Keratinocyte (primary cell): Measurements from ENCODE around the gene OTP. TPM values are rescaled to one million over a fixed set of nuclear protein-coding genes. Genes with fewer than 3 reads are reported as not detected.

Experiments used
- DNase-seq: peaks from one replicate; pipeline ENCODE4 v3.0.0-alpha.2; 2011; ENCODE audit warnings: low read depth, missing footprints, low spot score
- FAIRE-seq: peaks from 2 replicates; lab custom pipeline; 2011; peaks lifted over from hg19 to GRCh38; lab: Jason Lieb, UNC
- H2AFZ ChIP-seq: 2 replicates; pipeline ENCODE4 v1.6.0; 2012; ENCODE audit warnings: low read length, control low read depth, inconsistent platforms; ENCODE audit not compliant: control insufficient read depth
- H3K27ac ChIP-seq: 2 replicates; pipeline ENCODE4 v1.5.1; 2011; ENCODE audit warnings: low read length; ENCODE audit not compliant: control insufficient read depth, insufficient read depth
- H3K27me3 ChIP-seq: 3 replicates; pipeline ENCODE4 v1.6.0; 2011; ENCODE audit warnings: low read length; ENCODE audit not compliant: control insufficient read depth, insufficient read depth; ENCODE audit errors: extremely low read depth
- H3K36me3 ChIP-seq, 2 experiments: 2 replicates in 1 of 2; 3 replicates in 1 of 2; pipeline ENCODE4 v1.5.1; 2011; ENCODE audit warnings: low read length in 2 of 2, mild to moderate bottlenecking in 1 of 2; ENCODE audit not compliant: control insufficient read depth in 2 of 2, insufficient read depth in 2 of 2; ENCODE audit errors: extremely low read depth in 1 of 2
- H3K4me1 ChIP-seq: 3 replicates; pipeline ENCODE4 v1.5.1; 2011; ENCODE audit warnings: low read length; ENCODE audit not compliant: control insufficient read depth, insufficient read depth; ENCODE audit errors: extremely low read depth
- H3K4me2 ChIP-seq: 3 replicates; pipeline ENCODE4 v1.6.0; 2011; ENCODE audit warnings: low read depth, low read length; ENCODE audit not compliant: control insufficient read depth, insufficient read depth; ENCODE audit errors: extremely low read depth
- H3K4me3 ChIP-seq, 3 experiments: fragments of 200-600 bp in 1 of 3; sonication (generic) in 1 of 3; 2 replicates in 2 of 3; 3 replicates in 1 of 3; pipeline ENCODE4 v1.5.1; 2011 to 2016; ENCODE audit warnings: low read length in 3 of 3, mild to moderate bottlenecking in 3 of 3, control low read depth in 2 of 3, inconsistent platforms in 1 of 3, low read depth in 1 of 3, mixed read lengths in 1 of 3, mixed run types in 1 of 3, moderate library complexity in 1 of 3; ENCODE audit not compliant: control insufficient read depth in 2 of 3, insufficient read depth in 2 of 3; ENCODE audit errors: extremely low read depth in 1 of 3
- H3K79me2 ChIP-seq: 2 replicates; pipeline ENCODE4 v1.6.0; 2012; ENCODE audit warnings: low read length; ENCODE audit not compliant: control insufficient read depth, insufficient read depth
- H3K9ac ChIP-seq: 3 replicates; pipeline ENCODE4 v1.6.0; 2011; ENCODE audit warnings: low read length; ENCODE audit not compliant: control insufficient read depth, insufficient read depth; ENCODE audit errors: extremely low read depth
- H3K9me1 ChIP-seq: 3 replicates; pipeline ENCODE4 v1.6.0; 2011; ENCODE audit warnings: low read length; ENCODE audit not compliant: control insufficient read depth, insufficient read depth; ENCODE audit errors: extremely low read depth
- H3K9me3 ChIP-seq: 2 replicates; pipeline ENCODE4 v1.5.1; 2012; ENCODE audit warnings: low read depth, low read length; ENCODE audit not compliant: control insufficient read depth
- H4K20me1 ChIP-seq: 3 replicates; pipeline ENCODE4 v1.6.0; 2011; ENCODE audit warnings: low read length; ENCODE audit not compliant: control insufficient read depth, insufficient read depth; ENCODE audit errors: extremely low read depth
- EZH2 ChIP-seq: IDR thresholded peaks from one replicate; pipeline ENCODE4 v1.6.1; 2012; ENCODE audit warnings: inconsistent platforms, mild to moderate bottlenecking, low read length, moderate library complexity
- dilution Hi-C: fragments of 300-500 bp; cut with MboI; formaldehyde crosslinking; loops from one replicate; pipeline ENCODE4 v1.7.0; 2020; ENCODE audit warnings: low sequenced_read_pairs; ENCODE audit not compliant: extremely low pct_ligation_motif_present
- polyA plus RNA-seq, 5 experiments: library from polyadenylated mRNA; depleted of rRNA in 3 of 5; stranded (reverse) in 3 of 5; stranded (forward) in 1 of 5; unstranded in 1 of 5; fragments of >200 nt; gene quantifications; 1 replicate in 1 of 5; 2 replicates in 3 of 5; 3 replicates in 1 of 5; pipeline versions ENCODE4 v1.2.1 to v1.2.3, GENCODE V29; 2011 to 2012; ENCODE audit warnings: missing spikeins in 2 of 5, low read depth in 1 of 5, low replicate concordance in 1 of 5
- TF ChIP-seq, protein P1 (sequence below), 3 experiments: IDR thresholded peaks in 1 of 3; conservative IDR thresholded peaks in 1 of 3; optimal IDR thresholded peaks in 1 of 3; 2 replicates in 2 of 3; 3 replicates in 1 of 3; pipeline versions ENCODE3 to v1.5.1; 2011; ENCODE audit warnings: low read length in 3 of 3, mild to moderate bottlenecking in 3 of 3, moderate library complexity in 2 of 3, control low read depth in 1 of 3, inconsistent platforms in 1 of 3; ENCODE audit not compliant: insufficient read depth in 2 of 3; ENCODE audit errors: extremely low read depth in 1 of 3

Gene OTP
- polyA plus RNA-seq, 1 donor (not counting 4 experiments of a cell fraction or from before 2014, with no cell fraction given) = not detected

GRCh38 chr5:77636641-77637169 is 1.8 kb downstream of the OTP start:
- DNase-seq (no peak), FAIRE-seq (no peak)
- Histone ChIP-seq H3K9me3 (peaks cover 5% of the 10 kb centered on the region), H3K9me1 (no peaks in the 10 kb centered on the region), H2AFZ (no peak overlapping the region), H3K27me3 (peaks cover 87% of the 10 kb centered on the region), H3K4me3 (no peak overlapping the region), H3K9ac (no peak overlapping the region), H3K36me3 (no peaks in the 10 kb centered on the region), H3K27ac (no peak overlapping the region), H3K79me2 (no peaks in the 10 kb centered on the region), H3K4me2 (no peak overlapping the region), H3K4me1 (no peaks in the 10 kb centered on the region), H4K20me1 (no peaks in the 10 kb centered on the region)
- dilution Hi-C loops = no loop called here
- no peak for TF ChIP-seq EZH2
- TF ChIP-seq, protein P1, sequence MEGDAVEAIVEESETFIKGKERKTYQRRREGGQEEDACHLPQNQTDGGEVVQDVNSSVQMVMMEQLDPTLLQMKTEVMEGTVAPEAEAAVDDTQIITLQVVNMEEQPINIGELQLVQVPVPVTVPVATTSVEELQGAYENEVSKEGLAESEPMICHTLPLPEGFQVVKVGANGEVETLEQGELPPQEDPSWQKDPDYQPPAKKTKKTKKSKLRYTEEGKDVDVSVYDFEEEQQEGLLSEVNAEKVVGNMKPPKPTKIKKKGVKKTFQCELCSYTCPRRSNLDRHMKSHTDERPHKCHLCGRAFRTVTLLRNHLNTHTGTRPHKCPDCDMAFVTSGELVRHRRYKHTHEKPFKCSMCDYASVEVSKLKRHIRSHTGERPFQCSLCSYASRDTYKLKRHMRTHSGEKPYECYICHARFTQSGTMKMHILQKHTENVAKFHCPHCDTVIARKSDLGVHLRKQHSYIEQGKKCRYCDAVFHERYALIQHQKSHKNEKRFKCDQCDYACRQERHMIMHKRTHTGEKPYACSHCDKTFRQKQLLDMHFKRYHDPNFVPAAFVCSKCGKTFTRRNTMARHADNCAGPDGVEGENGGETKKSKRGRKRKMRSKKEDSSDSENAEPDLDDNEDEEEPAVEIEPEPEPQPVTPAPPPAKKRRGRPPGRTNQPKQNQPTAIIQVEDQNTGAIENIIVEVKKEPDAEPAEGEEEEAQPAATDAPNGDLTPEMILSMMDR (optimal IDR thresholded peaks at IDR 0.05 in 1 of 3, IDR thresholded peaks at IDR 0.05 in 1 of 3, conservative IDR thresholded peaks at IDR 0.05 in 1 of 3; ENCODE audit: extremely low read depth in 1 of 3, insufficient read depth in 2 of 3, low read length in 3 of 3) = no peak

DNA sequence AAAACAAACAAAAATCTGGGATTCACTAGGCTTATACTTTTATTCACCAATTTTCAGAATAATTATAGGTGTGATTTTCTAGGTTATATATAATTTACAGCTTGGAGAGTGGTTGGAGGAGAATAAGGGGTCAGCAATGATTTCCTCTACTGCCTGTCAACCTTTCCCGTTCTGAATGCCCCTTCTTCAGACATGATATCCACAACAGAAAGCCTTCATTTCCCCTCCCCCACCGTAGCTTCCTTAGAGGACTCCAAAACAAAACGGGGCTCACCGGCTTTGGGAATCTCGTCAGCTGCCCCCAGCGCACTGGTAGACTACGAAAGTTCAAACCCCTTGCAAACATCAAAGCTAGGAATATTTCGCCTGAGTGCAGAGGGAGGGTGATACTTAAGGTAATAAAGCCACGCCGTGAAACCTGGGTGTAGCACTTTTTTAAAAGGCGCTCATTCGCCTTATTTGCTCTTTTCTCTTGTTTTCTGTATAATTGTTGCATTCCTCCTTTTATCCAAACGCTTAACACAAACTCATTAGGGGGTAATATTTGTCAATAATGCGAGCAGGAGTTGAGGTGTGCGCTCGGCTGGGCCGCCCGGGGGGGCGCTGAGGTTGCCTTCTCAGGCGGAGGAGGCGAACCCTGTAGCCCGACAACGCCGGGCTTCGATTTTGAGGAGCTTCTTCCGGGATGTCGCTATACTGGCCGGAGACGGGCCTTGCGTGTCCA is 2.4 kb downstream of the OTP start:
- Histone ChIP-seq H3K4me1 (peaks cover under 1% of the 10 kb centered on the region), H3K27ac (no peak overlapping the region), H3K9ac (no peak overlapping the region), H3K9me1 (no peaks in the 10 kb centered on the region), H3K27me3 (peaks cover 87% of the 10 kb centered on the region), H3K9me3 (peaks cover 5% of the 10 kb centered on the region), H2AFZ (no peak overlapping the region), H4K20me1 (peaks cover 2% of the 10 kb centered on the region), H3K4me2 (no peak overlapping the region), H3K79me2 (no peaks in the 10 kb centered on the region), H3K4me3 (no peak overlapping the region), H3K36me3 (no peaks in the 10 kb centered on the region)
- dilution Hi-C loops = no loop called here
- DNase-seq = no peak
- FAIRE-seq = no peak
- TF ChIP-seq EZH2 = no peak
- TF ChIP-seq, protein P1 (optimal IDR thresholded peaks at IDR 0.05 in 1 of 3, IDR thresholded peaks at IDR 0.05 in 1 of 3, conservative IDR thresholded peaks at IDR 0.05 in 1 of 3; ENCODE audit: extremely low read depth in 1 of 3, insufficient read depth in 2 of 3, low read length in 3 of 3) = no peak
